GM12892 (cell line): ENCODE measurements around the gene TMEM121.
"Not testable (repeated sequence)": the region's sequence is repeated elsewhere in the genome, so short reads cannot be mapped to it uniquely, and the experiment has no call there.

ENCODE experiments used
- DNase-seq: peaks from one replicate; pipeline ENCODE4 v3.0.0; 2011; ENCODE audit not compliant: insufficient read length
- FAIRE-seq: peaks from 2 replicates; lab custom pipeline; 2011; peaks lifted over from hg19 to GRCh38; lab: Jason Lieb, UNC
- POLR2A ChIP-seq: IDR thresholded peaks from 2 replicates; pipeline ENCODE4 v1.6.1; 2011; ENCODE audit warnings: low read depth, low read length, control low read depth
- POLR2AphosphoS5 ChIP-seq: IDR thresholded peaks from 2 replicates; pipeline ENCODE4 v1.6.1; 2011; ENCODE audit warnings: low read depth, low read length, control low read depth
- TAF1 ChIP-seq: IDR thresholded peaks from 2 replicates; pipeline ENCODE4 v1.6.1; 2011; ENCODE audit warnings: low read depth, mild to moderate bottlenecking, control low read depth, low read length, borderline replicate concordance

TMEM121 gene

GRCh38 chr14:105547741-105548169, 21.4 kb downstream of the TMEM121 start:
- FAIRE-seq (no peak), DNase-seq (no peak)
- TF ChIP-seq TAF1 (no peak), POLR2A (no peak), POLR2AphosphoS5 (no peak)

GRCh38 chr14:105549481-105549880, 23.1 kb downstream of the TMEM121 start:
- TF ChIP-seq POLR2AphosphoS5 (no peak), TAF1 (no peak), POLR2A (no peak)
- FAIRE-seq (no peak), DNase-seq (no peak)

- no peak for TF ChIP-seq TAF1
- TF ChIP-seq POLR2AphosphoS5 = no peak
- DNase-seq (no peak), FAIRE-seq (no peak)
Observed at GRCh38 chr14:105554022-105554421, 27.6 kb downstream of the TMEM121 start.

- FAIRE-seq (no peak), DNase-seq (no peak)
- TF ChIP-seq POLR2AphosphoS5 (no peak), TAF1 (no peak), POLR2A (no peak)
Observed at GRCh38 chr14:105554523-105554922, 28.1 kb downstream of the TMEM121 start.

- not testable (repeated sequence) for DNase-seq
- peak; percentile 24 for FAIRE-seq
Observed at GRCh38 chr14:105557671-105558070, 31.3 kb downstream of the TMEM121 start.

GRCh38 chr14:105558449-105559154, 32.2 kb downstream of the TMEM121 start:
- not testable (repeated sequence) for DNase-seq, FAIRE-seq

GRCh38 chr14:105559384-105560047, 33.1 kb downstream of the TMEM121 start:
- not testable (repeated sequence) for FAIRE-seq, DNase-seq

- FAIRE-seq = peak; percentile 100
- not testable (repeated sequence) for DNase-seq
Observed at GRCh38 chr14:105560048-105560669, 33.8 kb downstream of the TMEM121 start.

- not testable (repeated sequence) for FAIRE-seq, DNase-seq
Observed at GRCh38 chr14:105561345-105561744, 35.0 kb downstream of the TMEM121 start.

- FAIRE-seq (peak; percentile 90), DNase-seq (no peak)
- TF ChIP-seq POLR2A = no peak
- no peak for TF ChIP-seq TAF1
- no peak for TF ChIP-seq POLR2AphosphoS5
Observed at GRCh38 chr14:105562713-105563346, 36.4 kb downstream of the TMEM121 start.

- TF ChIP-seq POLR2A (no peak), TAF1 (no peak), POLR2AphosphoS5 (no peak; the same call in 1 of the 2 replicates)
- peak; percentile 78 for FAIRE-seq
- no peak for DNase-seq
Observed at GRCh38 chr14:105563347-105563737, 37.0 kb downstream of the TMEM121 start.

GRCh38 chr14:105564536-105564935, 38.2 kb downstream of the TMEM121 start:
- not testable (repeated sequence) for DNase-seq, FAIRE-seq

GRCh38 chr14:105565185-105565919, 39.0 kb downstream of the TMEM121 start:
- FAIRE-seq, DNase-seq: not testable (repeated sequence)

GRCh38 chr14:105566248-105567163, 40.1 kb downstream of the TMEM121 start:
- peak; percentile 99 for FAIRE-seq
- DNase-seq = not testable (repeated sequence)
